GM10266 (cell line): Measurements from ENCODE around the gene TEP1.

Experiments used
- DNase-seq: peaks from one replicate; pipeline ENCODE4 v3.0.0; 2012; ENCODE audit errors: extremely low spot score
- TF ChIP-seq, protein P1 (sequence below): IDR thresholded peaks from 2 replicates; pipeline ENCODE4 v1.5.1; 2012; ENCODE audit warnings: mild to moderate bottlenecking, low read depth; ENCODE audit not compliant: control insufficient read depth, insufficient read depth; ENCODE audit errors: missing control alignments

Gene TEP1

DNA sequence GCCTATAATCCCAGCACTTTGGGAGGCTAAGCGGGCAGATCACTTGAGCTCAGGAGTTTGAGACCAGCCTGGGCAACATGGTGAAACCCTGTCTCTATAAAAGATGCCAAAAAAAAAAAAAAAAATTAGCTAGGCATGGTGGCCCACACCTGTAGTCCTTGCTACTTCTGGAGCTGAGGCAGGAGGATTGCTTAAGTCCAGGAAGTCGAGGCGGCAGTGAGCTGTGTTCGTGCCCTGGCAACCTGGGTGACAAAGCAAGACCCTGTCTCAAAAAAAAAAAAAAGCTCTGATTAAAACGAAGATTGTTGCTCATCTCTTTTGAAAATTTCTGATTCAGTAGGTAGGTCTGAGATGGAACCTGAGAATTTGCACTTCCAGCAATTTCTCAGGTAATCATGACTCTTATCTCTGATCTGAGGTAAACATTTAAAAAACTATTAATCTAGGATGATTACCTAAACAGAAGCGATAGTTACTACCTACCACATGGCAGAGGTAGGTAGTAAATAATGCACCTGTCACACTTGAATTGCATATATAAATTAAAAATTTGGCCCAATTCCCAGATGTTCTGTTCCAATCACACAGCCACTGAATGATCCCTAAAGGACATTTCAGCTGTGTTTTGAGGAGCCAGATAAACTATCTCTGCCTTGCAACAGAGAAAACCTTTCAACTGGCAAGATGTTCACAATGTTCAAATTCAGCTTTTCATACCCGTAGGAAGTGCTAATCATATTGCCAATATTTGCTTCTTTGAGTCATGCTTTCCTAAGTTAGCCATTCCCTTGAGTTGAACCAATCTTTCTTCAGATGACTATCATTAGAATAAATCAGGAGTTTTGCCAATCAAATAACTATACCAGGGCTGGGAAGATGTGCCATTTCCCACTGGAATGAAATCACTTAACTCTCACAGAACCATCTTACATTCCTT is 4.2 kb upstream of the TEP1 start:
- TF ChIP-seq, protein P1, sequence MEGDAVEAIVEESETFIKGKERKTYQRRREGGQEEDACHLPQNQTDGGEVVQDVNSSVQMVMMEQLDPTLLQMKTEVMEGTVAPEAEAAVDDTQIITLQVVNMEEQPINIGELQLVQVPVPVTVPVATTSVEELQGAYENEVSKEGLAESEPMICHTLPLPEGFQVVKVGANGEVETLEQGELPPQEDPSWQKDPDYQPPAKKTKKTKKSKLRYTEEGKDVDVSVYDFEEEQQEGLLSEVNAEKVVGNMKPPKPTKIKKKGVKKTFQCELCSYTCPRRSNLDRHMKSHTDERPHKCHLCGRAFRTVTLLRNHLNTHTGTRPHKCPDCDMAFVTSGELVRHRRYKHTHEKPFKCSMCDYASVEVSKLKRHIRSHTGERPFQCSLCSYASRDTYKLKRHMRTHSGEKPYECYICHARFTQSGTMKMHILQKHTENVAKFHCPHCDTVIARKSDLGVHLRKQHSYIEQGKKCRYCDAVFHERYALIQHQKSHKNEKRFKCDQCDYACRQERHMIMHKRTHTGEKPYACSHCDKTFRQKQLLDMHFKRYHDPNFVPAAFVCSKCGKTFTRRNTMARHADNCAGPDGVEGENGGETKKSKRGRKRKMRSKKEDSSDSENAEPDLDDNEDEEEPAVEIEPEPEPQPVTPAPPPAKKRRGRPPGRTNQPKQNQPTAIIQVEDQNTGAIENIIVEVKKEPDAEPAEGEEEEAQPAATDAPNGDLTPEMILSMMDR: no peak
- DNase-seq: no peak

DNA sequence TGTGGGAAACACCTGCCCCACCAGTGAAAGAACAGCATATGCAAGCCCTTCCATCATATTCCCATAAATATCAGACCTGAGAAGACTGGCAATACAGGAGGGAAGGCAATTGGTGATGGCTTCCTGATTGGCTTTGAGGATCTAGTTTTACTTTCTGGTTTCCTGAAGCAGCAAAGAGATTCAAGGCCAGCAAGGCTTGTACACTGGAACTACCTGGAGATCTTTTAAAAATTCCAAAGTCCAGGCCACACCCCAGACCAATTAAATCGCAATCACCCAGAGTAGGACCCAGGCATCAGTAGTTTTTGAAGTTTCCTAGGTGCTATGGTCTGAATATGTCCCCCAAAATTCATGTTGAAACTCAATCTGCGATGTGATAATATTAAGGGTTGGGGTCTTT is 2.9 kb upstream of the TEP1 start:
- DNase-seq: no peak
- TF ChIP-seq, protein P1: no peak

DNA sequence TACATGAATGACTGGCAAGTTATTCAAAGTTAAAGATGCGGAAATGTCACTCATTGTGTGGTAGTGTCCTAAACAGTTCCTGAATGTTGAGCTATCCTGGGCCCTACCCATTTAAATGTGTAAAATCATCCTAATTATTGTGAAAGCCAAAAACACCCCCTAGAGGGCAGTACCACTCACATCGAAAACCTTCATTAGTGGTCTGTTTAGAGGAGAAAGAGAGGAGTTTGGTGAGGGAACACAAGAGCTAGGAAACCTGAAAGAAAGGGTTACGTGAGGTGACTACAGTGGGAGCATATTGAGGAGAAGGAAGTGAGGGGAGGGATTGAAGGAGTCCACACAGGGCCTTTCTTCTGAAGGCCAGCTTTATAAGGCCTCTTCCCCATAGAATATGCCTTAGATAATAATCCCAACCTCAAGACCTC is 2.5 kb upstream of the TEP1 start:
- peak; percentile 61 for DNase-seq
- TF ChIP-seq, protein P1: peak; percentile 72

DNA sequence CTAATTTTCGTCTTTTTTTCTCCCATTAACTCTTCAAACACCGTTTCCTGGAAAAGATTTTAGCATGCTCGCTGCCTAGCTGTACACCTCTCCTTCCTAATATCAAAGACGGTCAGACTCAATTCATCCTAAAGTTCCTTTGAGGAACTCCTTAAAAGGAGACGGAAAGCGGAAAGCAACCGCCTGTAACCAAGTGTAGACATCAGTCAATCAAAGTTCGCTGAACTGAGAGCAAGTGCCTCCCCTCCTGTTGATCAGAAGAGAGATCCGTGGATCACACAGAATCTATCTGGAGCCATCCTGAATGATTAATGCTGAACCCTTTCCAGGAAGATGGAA is 412 bp upstream of the TEP1 start:
- no peak for DNase-seq
- TF ChIP-seq, protein P1: no peak

DNA sequence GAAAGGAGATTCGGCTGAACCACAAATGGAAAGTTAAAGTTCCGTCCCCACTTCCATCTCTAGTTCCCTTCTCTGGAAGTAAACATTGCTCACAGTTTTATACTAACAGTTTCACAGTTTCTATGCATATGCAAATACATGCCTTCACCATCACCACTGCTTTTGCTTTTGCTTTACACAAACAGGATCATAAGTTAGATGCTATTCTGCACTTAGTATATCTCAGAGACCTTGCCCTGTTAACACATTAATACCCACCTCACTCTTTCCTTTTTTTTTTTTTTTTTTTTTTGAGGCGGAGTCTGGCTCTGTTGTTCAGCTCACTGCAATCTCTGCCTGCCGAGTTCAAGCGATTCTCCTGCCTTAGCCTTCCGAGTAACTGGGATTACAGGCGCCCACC is 890 bp downstream of the TEP1 start:
- peak; percentile 47 for DNase-seq
- TF ChIP-seq, protein P1: no peak

DNA sequence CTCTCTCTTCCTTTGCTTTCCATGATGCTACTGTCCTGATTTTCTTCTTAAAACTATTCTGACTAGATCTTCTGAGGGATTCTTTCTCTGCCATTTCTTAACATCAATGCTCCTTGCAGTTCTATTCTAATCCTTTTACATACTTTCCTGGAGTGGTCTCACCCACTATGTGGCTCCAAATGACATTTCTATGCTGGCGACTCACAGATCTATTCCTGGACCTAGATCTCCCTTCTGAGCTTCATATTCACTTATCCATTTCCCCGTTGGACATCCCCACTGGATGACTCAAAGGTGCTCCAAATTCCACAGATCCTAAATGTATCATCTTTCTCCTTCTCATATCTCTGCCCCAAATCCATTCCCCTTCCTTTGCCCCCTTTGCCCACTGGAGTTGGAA is 4.1 kb downstream of the TEP1 start:
- TF ChIP-seq, protein P1: no peak
- DNase-seq: no peak

DNA sequence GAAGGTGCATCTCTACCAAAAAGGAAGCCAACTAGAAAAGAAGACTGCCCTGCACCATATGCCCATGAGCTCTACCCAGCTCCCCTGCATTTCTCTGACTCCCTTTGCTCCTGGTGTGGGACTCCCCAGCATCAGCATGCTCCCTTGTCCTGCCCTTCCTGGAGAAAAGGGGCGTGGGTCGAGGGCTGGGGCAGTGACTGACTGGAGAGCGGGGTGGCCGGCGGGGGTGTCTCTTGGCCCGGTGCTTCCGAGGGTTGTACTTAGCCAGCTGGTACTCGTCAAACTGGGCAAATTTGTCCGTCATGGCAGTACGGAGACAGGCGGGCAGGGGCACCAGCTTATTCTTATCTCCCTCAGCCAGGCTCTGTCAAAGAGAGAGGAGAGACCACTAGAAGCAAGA is 9.8 kb downstream of the TEP1 start:
- TF ChIP-seq, protein P1: no peak
- DNase-seq: no peak
